ENCODE data around the gene TUG1. TPM values are rescaled to one million over a fixed set of nuclear protein-coding genes. Genes with fewer than 3 reads are reported as not detected.

Gene TUG1
- total and polyA plus RNA-seq, 2 of the 4 experiments (the other 2 are of a cell fraction) = 60.6 to 68.8 TPM

- TF ChIP-seq CEBPB (IDR thresholded peaks at IDR 0.05; ENCODE audit: low read depth, low read length) (no peak), MXI1 (IDR thresholded peaks at IDR 0.05; ENCODE audit: borderline replicate concordance, low read depth, low read length) (no peak), RCOR1 (IDR thresholded peaks at IDR 0.05; ENCODE audit: insufficient replicate concordance, low read length) (no peak), RFX5 (IDR thresholded peaks at IDR 0.05; ENCODE audit: low read depth, low read length) (no peak), MAFK (IDR thresholded peaks at IDR 0.05; ENCODE audit: low read depth, low read length) (no peak)
Observed at GRCh38 chr22:30970356-30970746, 1.3 kb downstream of the TUG1 start (continued).

- Histone ChIP-seq H4K5ac (ENCODE audit: low read depth, low read length) (no peak overlapping the region), H3K4ac (ENCODE audit: low read depth, low read length) (no peak overlapping the region), H3K36me3 (ENCODE audit: control insufficient read depth, insufficient read depth, low read length) (peaks cover 12% of the 10 kb centered on the region), H3K23ac (ENCODE audit: low read depth, low read length) (no peak overlapping the region), H2BK120ac (ENCODE audit: low read depth, low read length) (no peak overlapping the region), H3K18ac (ENCODE audit: low read depth, low read length) (no peak overlapping the region), H2BK15ac (ENCODE audit: low read depth, low read length) (no peak overlapping the region), H3K56ac (ENCODE audit: extremely low read depth, insufficient read depth, low read length) (no peak overlapping the region), H3K9me1 (ENCODE audit: insufficient read depth, low read length) (no peaks in the 10 kb centered on the region), H4K91ac (ENCODE audit: insufficient read depth, low read depth, low read length) (no peak overlapping the region), H4K8ac (ENCODE audit: low read depth in 2 of 2, low read length in 2 of 2) (no peak overlapping the region), H3K9ac (ENCODE audit: low read depth, low read length) (no peak overlapping the region), H4K20me1 (ENCODE audit: insufficient read depth, low read length) (peaks cover 37% of the 10 kb centered on the region; the same call in 1 of the 2 replicates), H3K14ac (replicated peaks; ENCODE audit: low read depth, low read length) (no peak overlapping the region), H3K4me2 (ENCODE audit: low read depth, low read length) (no peak overlapping the region), H3K4me1 (ENCODE audit: control insufficient read depth, insufficient read depth, low read length) (no peaks in the 10 kb centered on the region), H3K27me3 (ENCODE audit: control insufficient read depth, insufficient read depth, low read length) (no peaks in the 10 kb centered on the region), H2AK9ac (replicated peaks; ENCODE audit: low read depth, low read length, poor library complexity) (no peak overlapping the region), H2BK20ac (ENCODE audit: low read depth, low read length) (no peak overlapping the region), H3K27ac (ENCODE audit: insufficient read depth, low read length) (no peak overlapping the region), H3K4me3 (ENCODE audit: insufficient read depth, low read depth, low read length) (no peak overlapping the region), H2AFZ (replicated peaks; ENCODE audit: low read length, poor library complexity) (no peak overlapping the region), H3K9me3 (ENCODE audit: control insufficient read depth, insufficient read depth, low read length) (peaks cover 14% of the 10 kb centered on the region), H2AK5ac (ENCODE audit: low read depth, low read length) (no peak overlapping the region), H3K79me1 (ENCODE audit: low read depth in 1 of 2, low read length in 2 of 2) (peaks cover 56 to 83% of the 10 kb centered on the region in 2 experiments), H2BK5ac (ENCODE audit: low read depth, low read length, poor library complexity, severe bottlenecking) (no peak overlapping the region)
- POLR2A ChIA-PET (ENCODE audit: unreplicated experiment) = interaction anchor here (0.6 to 1.4 kb wide), 3 partner anchors 9 to 90 kb away, joined by 3 to 6 read pairs (median 4); partner anchors contain the start of gene TUG1
- BruUV-seq (replicated peaks) = no TSS peak
- CTCF ChIA-PET = no interaction called here
- in situ Hi-C loops (cut with MboI; ENCODE audit: low sequenced_read_pairs) = no loop called here
- DNase-seq (no peak), ATAC-seq (ENCODE audit: low read depth) (no peak)
- intact Hi-C loops (cut with micrococcal nuclease) = no loop called here
- 100% methylated on average over 1 of the region's 3 CpGs; no CpG with 5 or more reads in 1 of the 2 experiments for WGBS, 2 experiments (ENCODE audit: extremely low coverage in 2 of 2, insufficient read length in 1 of 2)
- dilution Hi-C loops (cut with HindIII; ENCODE audit: low sequenced_read_pairs, unreplicated experiment) = no loop called here
- TF ChIP-seq FOS (IDR thresholded peaks at IDR 0.05; ENCODE audit: low read depth, low read length) (no peak), MAZ (IDR thresholded peaks at IDR 0.05; ENCODE audit: borderline replicate concordance, low read depth, low read length) (no peak), NFE2L2 (IDR thresholded peaks at IDR 0.05; ENCODE audit: low read depth, low read length) (no peak), BHLHE40 (IDR thresholded peaks at IDR 0.05; ENCODE audit: low read depth, low read length) (no peak), RAD21 (IDR thresholded peaks at IDR 0.05; ENCODE audit: low read length) (no peak), CTCF (conservative IDR thresholded peaks at IDR 0.05; ENCODE audit: low read depth, low read length) (no peak), RCOR1 (IDR thresholded peaks at IDR 0.05; ENCODE audit: insufficient replicate concordance, low read length) (no peak), USF2 (IDR thresholded peaks at IDR 0.05; ENCODE audit: low read depth, low read length) (no peak), MAFK (IDR thresholded peaks at IDR 0.05; ENCODE audit: low read depth, low read length) (no peak), SMC3 (IDR thresholded peaks at IDR 0.05; ENCODE audit: low read depth, low read length) (no peak)
Observed at GRCh38 chr22:30978304-30978962, 9.4 kb downstream of the TUG1 start.

Data from IMR-90 (cell line).